SU-DHL-6 (cell line): ENCODE measurements around the gene INPPL1.

Experiments used
- H2AFZ ChIP-seq: fragments of 200-600 bp; sonication (generic); 2 replicates; pipeline ENCODE4 v1.6.1; 2014; ENCODE audit warnings: low read depth, mild to moderate bottlenecking, moderate library complexity, mixed read lengths, antibody characterized with exemption, low read length; ENCODE audit not compliant: severe bottlenecking
- H3F3A ChIP-seq: fragments of 200-600 bp; shearing (Covaris generic); 2 replicates; pipeline ENCODE4 v1.6.0; 2016; ENCODE audit warnings: antibody characterized with exemption, mild to moderate bottlenecking; ENCODE audit not compliant: insufficient read depth
- H3K27ac ChIP-seq: fragments of 200-600 bp; sonication (generic); 2 replicates; pipeline ENCODE4 v1.5.1; 2016; ENCODE audit warnings: low read depth, mild to moderate bottlenecking, low read length, moderate library complexity, mixed read lengths
- H3K27me3 ChIP-seq: fragments of 200-600 bp; sonication (generic), shearing (Covaris generic); 2 replicates; pipeline ENCODE4 v1.6.0; 2014; ENCODE audit warnings: mild to moderate bottlenecking, low read length
- H3K36me3 ChIP-seq: fragments of 200-600 bp; sonication (generic); 2 replicates; pipeline ENCODE4 v1.6.1; 2014; ENCODE audit warnings: mild to moderate bottlenecking, low read length, mixed read lengths
- H3K4me2 ChIP-seq: fragments of 300-600, 200-600 bp; shearing (Covaris generic), sonication (generic); 2 replicates; pipeline ENCODE4 v1.6.0; 2014; ENCODE audit warnings: low read length, low read depth, mild to moderate bottlenecking; ENCODE audit not compliant: poor library complexity, severe bottlenecking
- H3K4me3 ChIP-seq: fragments of 200-600 bp; sonication (generic); 2 replicates; pipeline ENCODE4 v1.5.1; 2014; ENCODE audit warnings: antibody characterized with exemption, low read length, mild to moderate bottlenecking, mixed read lengths; ENCODE audit not compliant: insufficient read depth, poor library complexity, severe bottlenecking
- H3K79me2 ChIP-seq: fragments of 200-600 bp; sonication (generic); 2 replicates; pipeline ENCODE4 v1.6.1; 2014; ENCODE audit warnings: mild to moderate bottlenecking, low read length, moderate library complexity; ENCODE audit not compliant: insufficient read depth
- H3K9ac ChIP-seq: fragments of 200-600 bp; sonication (generic); 2 replicates; pipeline ENCODE4 v1.7.0; 2014; ENCODE audit warnings: mild to moderate bottlenecking, low read length
- H3K9me2 ChIP-seq: fragments of 200-600 bp; sonication (generic); replicated peaks from 2 replicates; pipeline ENCODE4 v1.6.1; 2014; ENCODE audit warnings: low read length; ENCODE audit not compliant: insufficient read depth
- H3K9me3 ChIP-seq: fragments of 200-600 bp; sonication (generic); 2 replicates; pipeline ENCODE4 v1.6.1; 2014; ENCODE audit warnings: low read length, mixed read lengths; ENCODE audit not compliant: insufficient read depth
- H4K20me1 ChIP-seq: fragments of 200-600 bp; sonication (generic); 2 replicates; pipeline ENCODE4 v1.6.1; 2014; ENCODE audit warnings: low read depth, mild to moderate bottlenecking, antibody characterized with exemption, low read length, moderate library complexity, mixed read lengths
- EZH2phosphoT487 ChIP-seq: fragments of 200-600 bp; sonication (generic), shearing (Covaris generic); conservative IDR thresholded peaks from 2 replicates; pipeline ENCODE4 v1.6.1; 2018; ENCODE audit warnings: mild to moderate bottlenecking, antibody characterized with exemption, low read length, moderate library complexity, mixed read lengths
- TF ChIP-seq, protein P1 (sequence below): fragments of 200-600 bp; sonication (generic); IDR thresholded peaks from one replicate; pipeline ENCODE4 v1.5.1; 2017; ENCODE audit warnings: antibody characterized with exemption, mild to moderate bottlenecking, low read length, moderate library complexity; ENCODE audit not compliant: insufficient read depth, poor library complexity, severe bottlenecking

INPPL1 gene

GRCh38 chr11:72236083-72236697, 11.6 kb downstream of the INPPL1 start:
- TF ChIP-seq, protein P1, sequence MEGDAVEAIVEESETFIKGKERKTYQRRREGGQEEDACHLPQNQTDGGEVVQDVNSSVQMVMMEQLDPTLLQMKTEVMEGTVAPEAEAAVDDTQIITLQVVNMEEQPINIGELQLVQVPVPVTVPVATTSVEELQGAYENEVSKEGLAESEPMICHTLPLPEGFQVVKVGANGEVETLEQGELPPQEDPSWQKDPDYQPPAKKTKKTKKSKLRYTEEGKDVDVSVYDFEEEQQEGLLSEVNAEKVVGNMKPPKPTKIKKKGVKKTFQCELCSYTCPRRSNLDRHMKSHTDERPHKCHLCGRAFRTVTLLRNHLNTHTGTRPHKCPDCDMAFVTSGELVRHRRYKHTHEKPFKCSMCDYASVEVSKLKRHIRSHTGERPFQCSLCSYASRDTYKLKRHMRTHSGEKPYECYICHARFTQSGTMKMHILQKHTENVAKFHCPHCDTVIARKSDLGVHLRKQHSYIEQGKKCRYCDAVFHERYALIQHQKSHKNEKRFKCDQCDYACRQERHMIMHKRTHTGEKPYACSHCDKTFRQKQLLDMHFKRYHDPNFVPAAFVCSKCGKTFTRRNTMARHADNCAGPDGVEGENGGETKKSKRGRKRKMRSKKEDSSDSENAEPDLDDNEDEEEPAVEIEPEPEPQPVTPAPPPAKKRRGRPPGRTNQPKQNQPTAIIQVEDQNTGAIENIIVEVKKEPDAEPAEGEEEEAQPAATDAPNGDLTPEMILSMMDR, result no peak
- Histone ChIP-seq H3F3A (peaks cover 6% of the 10 kb centered on the region), H3K79me2 (no peaks in the 10 kb centered on the region), H2AFZ (no peak overlapping the region), H3K9me2 (no peaks in the 10 kb centered on the region), H3K4me3 (no peak overlapping the region), H3K27me3 (no peaks in the 10 kb centered on the region), H3K9me3 (no peaks in the 10 kb centered on the region), H3K27ac (no peak overlapping the region), H4K20me1 (no peaks in the 10 kb centered on the region), H3K4me2 (no peak overlapping the region), H3K36me3 (peaks cover 4% of the 10 kb centered on the region; the same call in 1 of the 2 replicates), H3K9ac (no peak overlapping the region)

DNA sequence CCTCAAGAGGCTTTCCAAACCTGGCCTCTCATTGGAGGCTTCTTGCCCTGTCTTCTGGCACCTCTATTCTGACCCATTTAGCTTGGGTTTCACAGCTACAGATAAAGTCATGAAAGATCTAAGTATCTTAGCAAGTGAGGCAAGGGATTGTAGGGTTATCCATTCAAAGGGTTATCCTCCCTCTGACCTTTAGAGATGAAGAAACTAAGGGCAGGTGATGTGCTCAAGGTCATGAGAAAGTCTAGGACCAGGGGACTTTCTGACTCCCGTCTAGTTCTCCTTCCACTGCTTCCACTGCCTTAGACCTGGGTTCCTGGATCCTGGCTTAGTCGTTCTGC, 12.2 kb downstream of the INPPL1 start:
- no peak for TF ChIP-seq EZH2phosphoT487
- TF ChIP-seq, protein P1, result no peak
- H3K9me3 ChIP-seq, result no peaks in the 10 kb centered on the region
- H3K9ac ChIP-seq, result no peak overlapping the region
- no peaks in the 10 kb centered on the region for H3K9me2 ChIP-seq
- H3K27ac ChIP-seq, result no peak overlapping the region
- H3K4me2 ChIP-seq, result no peak overlapping the region
- H3K36me3 ChIP-seq, result peaks cover 4% of the 10 kb centered on the region; the same call in 1 of the 2 replicates
- H4K20me1 ChIP-seq, result no peaks in the 10 kb centered on the region
- no peaks in the 10 kb centered on the region for H3K27me3 ChIP-seq
- H3K79me2 ChIP-seq, result no peaks in the 10 kb centered on the region
- peaks cover 6% of the 10 kb centered on the region for H3F3A ChIP-seq
- no peak overlapping the region for H2AFZ ChIP-seq
- H3K4me3 ChIP-seq, result no peak overlapping the region

DNA sequence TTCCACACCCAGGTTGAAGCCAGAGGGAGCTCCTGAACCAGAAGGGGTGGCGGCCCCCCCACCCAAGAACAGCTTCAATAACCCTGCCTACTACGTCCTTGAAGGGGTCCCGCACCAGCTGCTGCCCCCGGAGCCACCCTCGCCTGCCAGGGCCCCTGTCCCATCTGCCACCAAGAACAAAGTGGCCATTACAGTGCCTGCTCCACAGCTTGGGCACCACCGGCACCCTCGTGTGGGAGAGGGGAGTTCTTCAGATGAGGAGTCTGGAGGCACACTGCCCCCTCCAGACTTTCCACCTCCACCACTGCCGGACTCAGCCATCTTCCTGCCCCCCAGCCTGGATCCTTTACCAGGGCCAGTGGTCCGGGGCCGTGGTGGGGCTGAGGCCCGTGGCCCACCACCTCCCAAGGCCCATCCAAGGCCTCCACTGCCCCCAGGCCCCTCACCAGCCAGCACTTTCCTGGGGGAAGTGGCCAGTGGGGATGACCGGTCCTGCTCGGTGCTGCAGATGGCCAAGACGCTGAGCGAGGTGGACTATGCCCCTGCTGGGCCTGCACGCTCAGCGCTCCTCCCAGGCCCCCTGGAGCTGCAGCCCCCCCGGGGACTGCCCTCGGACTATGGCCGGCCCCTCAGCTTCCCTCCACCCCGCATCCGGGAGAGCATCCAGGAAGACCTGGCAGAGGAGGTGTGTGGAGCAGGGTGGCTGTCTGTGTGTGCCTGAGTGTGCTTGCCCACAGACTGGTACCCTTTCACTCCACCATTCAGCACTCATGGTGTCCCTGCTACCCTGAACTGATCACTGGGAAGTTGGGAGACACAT, 12.8 kb downstream of the INPPL1 start:
- H2AFZ ChIP-seq, result no peak overlapping the region
- no peak overlapping the region for H3K9ac ChIP-seq
- no peak overlapping the region for H3K27ac ChIP-seq
- no peaks in the 10 kb centered on the region for H3K27me3 ChIP-seq
- H4K20me1 ChIP-seq, result no peaks in the 10 kb centered on the region
- H3K4me3 ChIP-seq, result no peak overlapping the region
- no peak overlapping the region for H3K4me2 ChIP-seq
- TF ChIP-seq, protein P1, result no peak
- no peak for TF ChIP-seq EZH2phosphoT487
- no peaks in the 10 kb centered on the region for H3K79me2 ChIP-seq
- no peaks in the 10 kb centered on the region for H3K9me2 ChIP-seq
- peaks cover 4% of the 10 kb centered on the region; the same call in 1 of the 2 replicates for H3K36me3 ChIP-seq
- H3K9me3 ChIP-seq, result no peaks in the 10 kb centered on the region
- H3F3A ChIP-seq, result peaks cover 6% of the 10 kb centered on the region
